Measurements from ENCODE around the gene RAI1.

RAI1 gene

DNA sequence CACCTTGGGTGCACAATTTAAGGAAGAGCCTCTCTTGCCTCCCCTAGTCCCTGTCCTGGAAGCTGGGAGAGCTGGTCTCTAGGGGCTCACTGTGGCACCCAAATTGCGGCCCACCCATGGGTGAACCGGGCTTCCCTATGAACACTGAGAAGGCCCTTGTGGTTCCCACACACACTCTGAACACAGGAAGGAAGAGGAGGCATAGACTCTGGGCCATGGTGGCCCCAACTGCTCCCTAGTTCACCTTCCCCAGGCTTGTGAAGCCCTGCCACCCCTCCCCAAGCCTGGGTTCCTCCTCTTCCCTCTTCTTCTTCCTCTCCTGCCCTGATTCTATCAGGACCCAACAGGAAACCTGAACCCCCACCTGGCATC lies 145.1 kb downstream of the RAI1 start:
- no peak for DNase-seq (ENCODE audit: extremely low read depth, insufficient read length)
- H3K4me3 ChIP-seq (replicated peaks; ENCODE audit: low read depth, low read length) = no peak overlapping the region
- TF ChIP-seq, protein P1, sequence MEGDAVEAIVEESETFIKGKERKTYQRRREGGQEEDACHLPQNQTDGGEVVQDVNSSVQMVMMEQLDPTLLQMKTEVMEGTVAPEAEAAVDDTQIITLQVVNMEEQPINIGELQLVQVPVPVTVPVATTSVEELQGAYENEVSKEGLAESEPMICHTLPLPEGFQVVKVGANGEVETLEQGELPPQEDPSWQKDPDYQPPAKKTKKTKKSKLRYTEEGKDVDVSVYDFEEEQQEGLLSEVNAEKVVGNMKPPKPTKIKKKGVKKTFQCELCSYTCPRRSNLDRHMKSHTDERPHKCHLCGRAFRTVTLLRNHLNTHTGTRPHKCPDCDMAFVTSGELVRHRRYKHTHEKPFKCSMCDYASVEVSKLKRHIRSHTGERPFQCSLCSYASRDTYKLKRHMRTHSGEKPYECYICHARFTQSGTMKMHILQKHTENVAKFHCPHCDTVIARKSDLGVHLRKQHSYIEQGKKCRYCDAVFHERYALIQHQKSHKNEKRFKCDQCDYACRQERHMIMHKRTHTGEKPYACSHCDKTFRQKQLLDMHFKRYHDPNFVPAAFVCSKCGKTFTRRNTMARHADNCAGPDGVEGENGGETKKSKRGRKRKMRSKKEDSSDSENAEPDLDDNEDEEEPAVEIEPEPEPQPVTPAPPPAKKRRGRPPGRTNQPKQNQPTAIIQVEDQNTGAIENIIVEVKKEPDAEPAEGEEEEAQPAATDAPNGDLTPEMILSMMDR (IDR thresholded peaks at IDR 0.05; ENCODE audit: insufficient read depth, low read length, poor library complexity, severe bottlenecking) = no peak
- no peaks in the 10 kb centered on the region for H3K27me3 ChIP-seq (replicated peaks; ENCODE audit: control insufficient read depth, insufficient read depth, low read length)
- peaks cover 1% of the 10 kb centered on the region; the same call in 1 of the 2 replicates for H3K36me3 ChIP-seq (ENCODE audit: control insufficient read depth, insufficient read depth, low read length)

DNA sequence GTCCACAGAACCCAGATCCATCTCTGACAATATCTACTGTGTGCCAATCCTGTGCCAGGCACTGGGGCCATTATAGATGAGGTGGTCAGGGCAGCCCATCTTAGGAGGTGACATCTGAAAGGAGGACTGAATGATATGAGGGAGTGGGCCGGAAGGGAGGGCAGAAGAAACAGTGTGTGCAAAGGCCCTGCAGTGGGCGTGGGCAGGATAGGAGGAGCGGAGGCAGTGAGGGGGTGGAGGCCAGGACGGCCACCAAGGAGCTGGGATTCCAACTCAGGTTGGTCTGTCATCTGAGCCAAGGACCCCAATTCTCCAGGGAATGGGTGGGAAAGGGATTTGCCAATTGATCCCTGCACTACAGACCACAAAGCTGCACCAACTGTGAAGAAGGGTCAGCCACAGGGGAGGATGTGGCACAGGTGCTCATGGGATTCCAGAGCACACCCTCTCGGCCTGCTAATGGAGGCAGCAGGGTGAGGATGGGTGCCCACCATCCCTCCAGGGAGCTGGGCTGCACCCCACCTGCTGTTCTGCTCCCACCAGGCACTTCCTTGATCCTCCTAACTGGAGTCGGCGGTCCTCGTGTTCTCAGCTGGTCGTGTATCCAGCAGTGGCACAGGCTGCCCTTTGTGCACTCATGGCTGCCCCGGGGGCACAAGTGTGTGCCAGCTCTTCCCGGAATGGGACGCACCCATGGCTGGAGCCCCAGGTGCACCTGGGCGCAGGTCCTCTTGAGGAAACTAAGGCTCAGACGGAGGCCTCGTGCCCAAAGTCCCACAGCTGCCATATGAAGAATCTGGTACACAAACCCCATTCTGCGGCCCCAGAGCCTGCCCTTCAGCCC lies 145.9 kb downstream of the RAI1 start:
- Histone ChIP-seq H3K36me3 (ENCODE audit: control insufficient read depth, insufficient read depth, low read length) (peaks cover 1% of the 10 kb centered on the region; the same call in 1 of the 2 replicates), H3K4me3 (replicated peaks; ENCODE audit: low read depth, low read length) (no peak overlapping the region)
- DNase-seq (ENCODE audit: extremely low read depth, insufficient read length) = no peak

DNA sequence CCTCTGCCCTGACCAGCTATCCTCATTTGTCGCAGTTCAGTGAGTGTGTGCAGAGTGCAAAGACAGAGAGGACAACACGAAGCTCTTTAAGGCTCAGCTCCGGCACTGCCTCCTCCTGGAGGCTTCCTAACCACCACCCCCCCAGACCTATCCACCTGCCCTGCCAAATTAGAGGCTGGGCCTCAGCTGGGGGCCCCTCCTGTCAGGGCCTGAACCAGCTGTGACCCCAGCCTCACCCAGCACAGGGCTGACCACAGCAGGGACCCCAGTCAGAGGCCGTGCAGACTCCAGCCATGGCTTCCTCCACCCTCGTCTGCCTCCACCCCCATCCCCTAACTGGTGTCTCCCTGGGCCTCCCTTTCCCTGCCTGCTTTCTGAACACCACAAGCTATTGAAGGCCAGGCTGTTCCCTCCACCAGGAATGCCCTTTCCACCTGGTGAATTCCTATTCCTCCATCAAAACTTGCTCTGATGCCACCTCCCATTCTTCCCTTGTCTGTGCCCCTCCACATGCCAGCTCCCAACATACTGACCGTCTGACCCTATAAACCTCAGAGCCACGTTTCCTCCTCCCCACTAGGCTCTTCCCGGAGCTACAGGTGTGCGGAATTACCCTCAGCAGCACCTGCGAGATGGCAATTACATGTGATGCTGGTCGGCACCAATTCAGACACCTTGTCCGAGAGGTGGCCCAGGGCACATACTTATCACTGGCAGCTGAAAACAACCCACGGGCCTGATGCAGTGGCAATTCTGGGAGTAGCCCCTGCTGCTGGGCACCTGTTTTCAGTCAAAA lies 146.8 kb downstream of the RAI1 start:
- Histone ChIP-seq H3K27me3 (replicated peaks; ENCODE audit: control insufficient read depth, insufficient read depth, low read length) (no peaks in the 10 kb centered on the region), H3K36me3 (ENCODE audit: control insufficient read depth, insufficient read depth, low read length) (peaks cover 1% of the 10 kb centered on the region; the same call in 1 of the 2 replicates)
- TF ChIP-seq, protein P1 (IDR thresholded peaks at IDR 0.05; ENCODE audit: insufficient read depth, low read length, poor library complexity, severe bottlenecking) = no peak

More for the DNA sequence above, 145.9 kb downstream of the RAI1 start:
- TF ChIP-seq, protein P1 (IDR thresholded peaks at IDR 0.05; ENCODE audit: insufficient read depth, low read length, poor library complexity, severe bottlenecking) = no peak
- H3K27me3 ChIP-seq (replicated peaks; ENCODE audit: control insufficient read depth, insufficient read depth, low read length) = no peaks in the 10 kb centered on the region

GRCh38 chr17:17830269-17830567 lies 149.0 kb downstream of the RAI1 start:
- peaks cover 1% of the 10 kb centered on the region; the same call in 1 of the 2 replicates for H3K36me3 ChIP-seq (ENCODE audit: control insufficient read depth, insufficient read depth, low read length)

More for the DNA sequence above, 146.8 kb downstream of the RAI1 start:
- DNase-seq (ENCODE audit: extremely low read depth, insufficient read length) = no peak
- H3K4me3 ChIP-seq (replicated peaks; ENCODE audit: low read depth, low read length) = no peak overlapping the region

GRCh38 chr17:17830740-17831207 lies 149.5 kb downstream of the RAI1 start:
- Histone ChIP-seq H3K4me3 (replicated peaks; ENCODE audit: low read depth, low read length) (no peak overlapping the region), H3K27me3 (replicated peaks; ENCODE audit: control insufficient read depth, insufficient read depth, low read length) (no peaks in the 10 kb centered on the region), H3K36me3 (ENCODE audit: control insufficient read depth, insufficient read depth, low read length) (peaks cover 1% of the 10 kb centered on the region; the same call in 1 of the 2 replicates)
- no peak for DNase-seq (ENCODE audit: extremely low read depth, insufficient read length)
- TF ChIP-seq, protein P1 (IDR thresholded peaks at IDR 0.05; ENCODE audit: insufficient read depth, low read length, poor library complexity, severe bottlenecking) = no peak

More at GRCh38 chr17:17830269-17830567, 149.0 kb downstream of the RAI1 start:
- no peak for DNase-seq (ENCODE audit: extremely low read depth, insufficient read length)
- TF ChIP-seq, protein P1 (IDR thresholded peaks at IDR 0.05; ENCODE audit: insufficient read depth, low read length, poor library complexity, severe bottlenecking) = no peak
- Histone ChIP-seq H3K27me3 (replicated peaks; ENCODE audit: control insufficient read depth, insufficient read depth, low read length) (no peaks in the 10 kb centered on the region), H3K4me3 (replicated peaks; ENCODE audit: low read depth, low read length) (no peak overlapping the region)
